ENCODE measurements around the gene CCDC13. TPM values are rescaled to one million over a fixed set of nuclear protein-coding genes. Genes with fewer than 3 reads are reported as not detected.

The CCDC13 gene
- total RNA-seq, 1 experiment from 2014 or later: 0.79 TPM

DNA sequence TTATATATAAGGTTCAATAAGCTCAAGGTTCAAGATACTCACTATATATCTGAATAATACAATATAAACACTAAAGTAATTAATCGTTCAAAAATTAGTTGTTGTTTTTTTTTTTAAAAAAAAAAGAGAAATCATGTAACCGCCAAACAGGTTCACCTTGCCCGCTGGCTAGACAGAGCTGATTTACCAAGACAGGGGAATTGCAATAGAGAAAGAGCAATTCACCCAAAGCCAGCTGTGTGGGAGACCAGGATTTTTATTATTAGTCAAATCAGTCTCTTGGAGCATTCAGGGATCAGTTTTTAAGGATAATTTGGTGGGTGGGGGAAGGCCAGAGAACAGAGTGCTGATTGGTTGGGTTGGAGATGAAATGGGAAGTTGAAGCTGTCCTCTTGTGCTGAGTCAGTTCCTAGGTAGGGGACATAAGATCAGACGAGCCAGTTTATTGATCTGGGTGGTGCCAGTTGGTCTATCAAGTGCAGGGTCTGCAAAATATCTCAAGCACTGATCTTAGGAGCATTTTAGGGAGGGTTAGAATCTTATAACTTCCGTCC is 23.4 kb upstream of the CCDC13 start (continued):
- TF ChIP-seq, protein P1, sequence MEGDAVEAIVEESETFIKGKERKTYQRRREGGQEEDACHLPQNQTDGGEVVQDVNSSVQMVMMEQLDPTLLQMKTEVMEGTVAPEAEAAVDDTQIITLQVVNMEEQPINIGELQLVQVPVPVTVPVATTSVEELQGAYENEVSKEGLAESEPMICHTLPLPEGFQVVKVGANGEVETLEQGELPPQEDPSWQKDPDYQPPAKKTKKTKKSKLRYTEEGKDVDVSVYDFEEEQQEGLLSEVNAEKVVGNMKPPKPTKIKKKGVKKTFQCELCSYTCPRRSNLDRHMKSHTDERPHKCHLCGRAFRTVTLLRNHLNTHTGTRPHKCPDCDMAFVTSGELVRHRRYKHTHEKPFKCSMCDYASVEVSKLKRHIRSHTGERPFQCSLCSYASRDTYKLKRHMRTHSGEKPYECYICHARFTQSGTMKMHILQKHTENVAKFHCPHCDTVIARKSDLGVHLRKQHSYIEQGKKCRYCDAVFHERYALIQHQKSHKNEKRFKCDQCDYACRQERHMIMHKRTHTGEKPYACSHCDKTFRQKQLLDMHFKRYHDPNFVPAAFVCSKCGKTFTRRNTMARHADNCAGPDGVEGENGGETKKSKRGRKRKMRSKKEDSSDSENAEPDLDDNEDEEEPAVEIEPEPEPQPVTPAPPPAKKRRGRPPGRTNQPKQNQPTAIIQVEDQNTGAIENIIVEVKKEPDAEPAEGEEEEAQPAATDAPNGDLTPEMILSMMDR (IDR thresholded peaks at IDR 0.05): no peak
- TF ChIP-seq HMGA2 (CRISPR knock-in tag; IDR thresholded peaks at IDR 0.05): no peak
- TF ChIP-seq OVOL2 (CRISPR knock-in tag; IDR thresholded peaks at IDR 0.05; ENCODE audit: borderline replicate concordance): no peak
- no peak for TF ChIP-seq TEAD1 (CRISPR knock-in tag; IDR thresholded peaks at IDR 0.05)

DNA sequence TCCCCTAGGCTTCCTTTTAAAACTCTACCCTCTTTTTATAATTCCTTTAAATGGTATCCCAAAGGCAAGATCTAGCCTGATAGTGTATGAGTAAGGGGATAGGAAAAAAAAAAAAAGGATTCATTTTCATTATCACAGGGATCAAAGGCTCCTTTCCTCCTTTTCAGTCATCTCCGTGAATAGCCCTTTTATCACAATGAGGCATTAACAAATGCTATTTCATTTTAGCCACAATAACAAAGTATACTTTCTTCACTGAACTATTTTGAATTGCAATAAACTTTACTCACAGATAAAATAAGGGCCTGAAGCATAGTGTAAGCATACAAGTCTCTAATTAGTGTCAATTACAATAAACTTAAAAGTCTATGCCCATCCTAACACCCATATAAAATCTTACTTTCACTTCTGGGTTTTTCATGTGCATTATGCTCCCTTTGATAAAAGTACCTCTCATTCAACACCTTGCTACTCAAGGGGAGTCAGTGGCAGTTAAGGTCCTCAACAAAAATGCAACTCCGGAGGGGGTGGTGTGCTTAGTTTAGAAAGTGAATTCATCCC is 22.6 kb upstream of the CCDC13 start:
- POLR2A ChIA-PET: no interaction called here
- no peak for ATAC-seq
- Mint-ChIP-seq H3K4me3 (no peak overlapping the region), H3K27me3 (ENCODE audit: low read depth) (no peaks in the 10 kb centered on the region), H3K27ac (no peak overlapping the region), H3K4me1 (peaks cover 16% of the 10 kb centered on the region), H3K36me3 (peaks cover 43% of the 10 kb centered on the region), H3K9me3 (0 out of 2 replicates have a peak, but pooled peaks cover 4% of the 10 kb centered on the region)
- DNase-seq (ENCODE audit: low spot score): no peak
- CTCF ChIA-PET: interaction anchor here (0.8 to 1.4 kb wide), 5 partner anchors 13 to 604 kb away, joined by 3 to 4 read pairs (median 4); no protein-coding TSS in a partner anchor
- TF ChIP-seq ZNF416 (CRISPR knock-in tag; IDR thresholded peaks at IDR 0.05): no peak
- TF ChIP-seq, protein P2, sequence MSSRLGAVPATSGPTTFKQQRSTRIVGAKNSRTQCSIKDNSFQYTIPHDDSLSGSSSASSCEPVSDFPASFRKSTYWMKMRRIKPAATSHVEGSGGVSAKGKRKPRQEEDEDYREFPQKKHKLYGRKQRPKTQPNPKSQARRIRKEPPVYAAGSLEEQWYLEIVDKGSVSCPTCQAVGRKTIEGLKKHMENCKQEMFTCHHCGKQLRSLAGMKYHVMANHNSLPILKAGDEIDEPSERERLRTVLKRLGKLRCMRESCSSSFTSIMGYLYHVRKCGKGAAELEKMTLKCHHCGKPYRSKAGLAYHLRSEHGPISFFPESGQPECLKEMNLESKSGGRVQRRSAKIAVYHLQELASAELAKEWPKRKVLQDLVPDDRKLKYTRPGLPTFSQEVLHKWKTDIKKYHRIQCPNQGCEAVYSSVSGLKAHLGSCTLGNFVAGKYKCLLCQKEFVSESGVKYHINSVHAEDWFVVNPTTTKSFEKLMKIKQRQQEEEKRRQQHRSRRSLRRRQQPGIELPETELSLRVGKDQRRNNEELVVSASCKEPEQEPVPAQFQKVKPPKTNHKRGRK (CRISPR knock-in tag; IDR thresholded peaks at IDR 0.05; ENCODE audit: borderline replicate concordance): no peak
- no peak for TF ChIP-seq RORB (CRISPR knock-in tag; IDR thresholded peaks at IDR 0.05)
- no peak for TF ChIP-seq FOXK1 (CRISPR knock-in tag; IDR thresholded peaks at IDR 0.05)
- TF ChIP-seq, protein P1 (IDR thresholded peaks at IDR 0.05): no peak
- no peak for TF ChIP-seq GTF2I (CRISPR knock-in tag; conservative IDR thresholded peaks at IDR 0.05)
- no peak for TF ChIP-seq HMGA2 (CRISPR knock-in tag; IDR thresholded peaks at IDR 0.05)

DNA sequence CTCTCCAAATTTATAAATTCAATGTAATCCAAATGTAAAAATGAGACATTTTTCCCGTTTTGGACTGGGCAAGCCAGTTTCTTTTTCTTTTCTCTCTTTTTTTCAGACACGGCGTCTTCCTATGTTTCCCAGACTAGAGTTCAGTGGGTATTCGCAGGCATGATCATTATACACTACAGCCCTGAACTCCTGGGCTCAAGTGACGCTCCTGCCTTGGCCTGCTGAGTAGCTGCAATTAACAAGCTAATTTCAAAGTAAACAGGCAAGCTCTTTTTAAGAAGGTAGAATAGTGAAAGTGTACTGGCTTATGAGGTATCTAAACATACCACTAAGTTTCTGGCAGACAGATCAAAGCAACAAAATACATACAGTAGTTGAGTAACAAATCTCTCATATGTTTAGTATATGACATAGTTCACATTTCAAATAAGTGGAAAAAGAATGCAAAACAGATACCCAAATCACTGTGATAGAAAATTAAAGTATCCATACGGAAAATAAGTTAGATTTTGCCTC is 17.7 kb upstream of the CCDC13 start:
- 0 out of 2 replicates have a peak, but pooled peaks cover 4% of the 10 kb centered on the region for H3K9me3 Mint-ChIP-seq
- H3K27me3 Mint-ChIP-seq (ENCODE audit: low read depth): no peaks in the 10 kb centered on the region
- H3K4me3 Mint-ChIP-seq: no peak overlapping the region
- DNase-seq (ENCODE audit: low spot score): no peak
- H3K27ac Mint-ChIP-seq: no peak overlapping the region
- CTCF ChIA-PET: interaction anchor here (1.0 to 1.8 kb wide), 2 partner anchors 9 to 40 kb away, joined by 4 read pairs; no protein-coding TSS in a partner anchor
- POLR2A ChIA-PET: no interaction called here
- no peaks in the 10 kb centered on the region for H3K4me1 Mint-ChIP-seq
- peaks cover 51% of the 10 kb centered on the region for H3K36me3 Mint-ChIP-seq
- ATAC-seq: no peak
- TF ChIP-seq NFATC4 (CRISPR knock-in tag; IDR thresholded peaks at IDR 0.05) (no peak), NR3C1 (CRISPR knock-in tag; conservative IDR thresholded peaks at IDR 0.05; ENCODE audit: low read depth) (no peak), ZNF423 (CRISPR knock-in tag; IDR thresholded peaks at IDR 0.05) (no peak), TEAD4 (CRISPR knock-in tag; IDR thresholded peaks at IDR 0.05) (no peak)
- TF ChIP-seq, protein P3, sequence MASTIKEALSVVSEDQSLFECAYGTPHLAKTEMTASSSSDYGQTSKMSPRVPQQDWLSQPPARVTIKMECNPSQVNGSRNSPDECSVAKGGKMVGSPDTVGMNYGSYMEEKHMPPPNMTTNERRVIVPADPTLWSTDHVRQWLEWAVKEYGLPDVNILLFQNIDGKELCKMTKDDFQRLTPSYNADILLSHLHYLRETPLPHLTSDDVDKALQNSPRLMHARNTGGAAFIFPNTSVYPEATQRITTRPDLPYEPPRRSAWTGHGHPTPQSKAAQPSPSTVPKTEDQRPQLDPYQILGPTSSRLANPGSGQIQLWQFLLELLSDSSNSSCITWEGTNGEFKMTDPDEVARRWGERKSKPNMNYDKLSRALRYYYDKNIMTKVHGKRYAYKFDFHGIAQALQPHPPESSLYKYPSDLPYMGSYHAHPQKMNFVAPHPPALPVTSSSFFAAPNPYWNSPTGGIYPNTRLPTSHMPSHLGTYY (CRISPR knock-in tag; IDR thresholded peaks at IDR 0.05): no peak
- TF ChIP-seq, protein P4, sequence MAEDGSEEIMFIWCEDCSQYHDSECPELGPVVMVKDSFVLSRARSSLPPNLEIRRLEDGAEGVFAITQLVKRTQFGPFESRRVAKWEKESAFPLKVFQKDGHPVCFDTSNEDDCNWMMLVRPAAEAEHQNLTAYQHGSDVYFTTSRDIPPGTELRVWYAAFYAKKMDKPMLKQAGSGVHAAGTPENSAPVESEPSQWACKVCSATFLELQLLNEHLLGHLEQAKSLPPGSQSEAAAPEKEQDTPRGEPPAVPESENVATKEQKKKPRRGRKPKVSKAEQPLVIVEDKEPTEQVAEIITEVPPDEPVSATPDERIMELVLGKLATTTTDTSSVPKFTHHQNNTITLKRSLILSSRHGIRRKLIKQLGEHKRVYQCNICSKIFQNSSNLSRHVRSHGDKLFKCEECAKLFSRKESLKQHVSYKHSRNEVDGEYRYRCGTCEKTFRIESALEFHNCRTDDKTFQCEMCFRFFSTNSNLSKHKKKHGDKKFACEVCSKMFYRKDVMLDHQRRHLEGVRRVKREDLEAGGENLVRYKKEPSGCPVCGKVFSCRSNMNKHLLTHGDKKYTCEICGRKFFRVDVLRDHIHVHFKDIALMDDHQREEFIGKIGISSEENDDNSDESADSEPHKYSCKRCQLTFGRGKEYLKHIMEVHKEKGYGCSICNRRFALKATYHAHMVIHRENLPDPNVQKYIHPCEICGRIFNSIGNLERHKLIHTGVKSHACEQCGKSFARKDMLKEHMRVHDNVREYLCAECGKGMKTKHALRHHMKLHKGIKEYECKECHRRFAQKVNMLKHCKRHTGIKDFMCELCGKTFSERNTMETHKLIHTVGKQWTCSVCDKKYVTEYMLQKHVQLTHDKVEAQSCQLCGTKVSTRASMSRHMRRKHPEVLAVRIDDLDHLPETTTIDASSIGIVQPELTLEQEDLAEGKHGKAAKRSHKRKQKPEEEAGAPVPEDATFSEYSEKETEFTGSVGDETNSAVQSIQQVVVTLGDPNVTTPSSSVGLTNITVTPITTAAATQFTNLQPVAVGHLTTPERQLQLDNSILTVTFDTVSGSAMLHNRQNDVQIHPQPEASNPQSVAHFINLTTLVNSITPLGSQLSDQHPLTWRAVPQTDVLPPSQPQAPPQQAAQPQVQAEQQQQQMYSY (CRISPR knock-in tag; IDR thresholded peaks at IDR 0.05): no peak
- TF ChIP-seq, protein P5, sequence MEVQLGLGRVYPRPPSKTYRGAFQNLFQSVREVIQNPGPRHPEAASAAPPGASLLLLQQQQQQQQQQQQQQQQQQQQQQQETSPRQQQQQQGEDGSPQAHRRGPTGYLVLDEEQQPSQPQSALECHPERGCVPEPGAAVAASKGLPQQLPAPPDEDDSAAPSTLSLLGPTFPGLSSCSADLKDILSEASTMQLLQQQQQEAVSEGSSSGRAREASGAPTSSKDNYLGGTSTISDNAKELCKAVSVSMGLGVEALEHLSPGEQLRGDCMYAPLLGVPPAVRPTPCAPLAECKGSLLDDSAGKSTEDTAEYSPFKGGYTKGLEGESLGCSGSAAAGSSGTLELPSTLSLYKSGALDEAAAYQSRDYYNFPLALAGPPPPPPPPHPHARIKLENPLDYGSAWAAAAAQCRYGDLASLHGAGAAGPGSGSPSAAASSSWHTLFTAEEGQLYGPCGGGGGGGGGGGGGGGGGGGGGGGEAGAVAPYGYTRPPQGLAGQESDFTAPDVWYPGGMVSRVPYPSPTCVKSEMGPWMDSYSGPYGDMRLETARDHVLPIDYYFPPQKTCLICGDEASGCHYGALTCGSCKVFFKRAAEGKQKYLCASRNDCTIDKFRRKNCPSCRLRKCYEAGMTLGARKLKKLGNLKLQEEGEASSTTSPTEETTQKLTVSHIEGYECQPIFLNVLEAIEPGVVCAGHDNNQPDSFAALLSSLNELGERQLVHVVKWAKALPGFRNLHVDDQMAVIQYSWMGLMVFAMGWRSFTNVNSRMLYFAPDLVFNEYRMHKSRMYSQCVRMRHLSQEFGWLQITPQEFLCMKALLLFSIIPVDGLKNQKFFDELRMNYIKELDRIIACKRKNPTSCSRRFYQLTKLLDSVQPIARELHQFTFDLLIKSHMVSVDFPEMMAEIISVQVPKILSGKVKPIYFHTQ (CRISPR knock-in tag; IDR thresholded peaks at IDR 0.05): no peak
- TF ChIP-seq, protein P6, sequence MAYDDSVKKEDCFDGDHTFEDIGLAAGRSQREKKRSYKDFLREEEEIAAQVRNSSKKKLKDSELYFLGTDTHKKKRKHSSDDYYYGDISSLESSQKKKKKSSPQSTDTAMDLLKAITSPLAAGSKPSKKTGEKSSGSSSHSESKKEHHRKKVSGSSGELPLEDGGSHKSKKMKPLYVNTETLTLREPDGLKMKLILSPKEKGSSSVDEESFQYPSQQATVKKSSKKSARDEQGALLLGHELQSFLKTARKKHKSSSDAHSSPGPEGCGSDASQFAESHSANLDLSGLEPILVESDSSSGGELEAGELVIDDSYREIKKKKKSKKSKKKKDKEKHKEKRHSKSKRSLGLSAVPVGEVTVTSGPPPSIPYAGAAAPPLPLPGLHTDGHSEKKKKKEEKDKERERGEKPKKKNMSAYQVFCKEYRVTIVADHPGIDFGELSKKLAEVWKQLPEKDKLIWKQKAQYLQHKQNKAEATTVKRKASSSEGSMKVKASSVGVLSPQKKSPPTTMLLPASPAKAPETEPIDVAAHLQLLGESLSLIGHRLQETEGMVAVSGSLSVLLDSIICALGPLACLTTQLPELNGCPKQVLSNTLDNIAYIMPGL (CRISPR knock-in tag; IDR thresholded peaks at IDR 0.05): no peak

Measured in WTC11 (cell line).